HG02642 (cell line): ENCODE data around the gene PLEKHM1.
A peak's percentile ranks its signal among the peaks of the same experiment; 100 is the strongest.
"Not testable (repeated sequence)": the region's sequence is repeated elsewhere in the genome, so short reads cannot be mapped to it uniquely, and the experiment has no call there.

Source experiments
- ATAC-seq: cut with Tn5 transposase; IDR thresholded peaks from one replicate; pipeline ENCODE4 v1.9.1; 2021; ENCODE audit warnings: mild to moderate bottlenecking; ENCODE audit not compliant: unreplicated experiment, poor library complexity

Gene PLEKHM1

DNA sequence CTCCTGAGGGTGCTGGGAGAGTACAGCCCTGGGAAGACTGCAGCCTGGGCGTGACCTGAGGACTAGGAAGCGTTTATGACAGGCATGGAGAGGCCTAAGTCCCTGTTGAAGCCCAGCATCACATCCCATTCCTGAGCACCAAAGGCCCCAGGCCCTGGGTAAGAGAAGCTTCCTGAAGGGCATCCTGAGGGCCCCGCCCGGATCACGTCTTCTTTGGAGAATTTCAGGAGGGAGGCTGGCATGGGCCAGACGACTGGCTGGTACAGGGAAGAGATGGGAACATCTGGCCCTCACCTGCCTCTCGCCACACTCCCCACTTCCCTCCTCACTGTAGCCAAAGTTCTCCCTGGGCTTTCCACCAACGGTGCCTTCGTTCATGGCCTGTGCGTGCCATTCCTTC is 46.2 kb downstream of the PLEKHM1 start:
- not testable (repeated sequence) for ATAC-seq

DNA sequence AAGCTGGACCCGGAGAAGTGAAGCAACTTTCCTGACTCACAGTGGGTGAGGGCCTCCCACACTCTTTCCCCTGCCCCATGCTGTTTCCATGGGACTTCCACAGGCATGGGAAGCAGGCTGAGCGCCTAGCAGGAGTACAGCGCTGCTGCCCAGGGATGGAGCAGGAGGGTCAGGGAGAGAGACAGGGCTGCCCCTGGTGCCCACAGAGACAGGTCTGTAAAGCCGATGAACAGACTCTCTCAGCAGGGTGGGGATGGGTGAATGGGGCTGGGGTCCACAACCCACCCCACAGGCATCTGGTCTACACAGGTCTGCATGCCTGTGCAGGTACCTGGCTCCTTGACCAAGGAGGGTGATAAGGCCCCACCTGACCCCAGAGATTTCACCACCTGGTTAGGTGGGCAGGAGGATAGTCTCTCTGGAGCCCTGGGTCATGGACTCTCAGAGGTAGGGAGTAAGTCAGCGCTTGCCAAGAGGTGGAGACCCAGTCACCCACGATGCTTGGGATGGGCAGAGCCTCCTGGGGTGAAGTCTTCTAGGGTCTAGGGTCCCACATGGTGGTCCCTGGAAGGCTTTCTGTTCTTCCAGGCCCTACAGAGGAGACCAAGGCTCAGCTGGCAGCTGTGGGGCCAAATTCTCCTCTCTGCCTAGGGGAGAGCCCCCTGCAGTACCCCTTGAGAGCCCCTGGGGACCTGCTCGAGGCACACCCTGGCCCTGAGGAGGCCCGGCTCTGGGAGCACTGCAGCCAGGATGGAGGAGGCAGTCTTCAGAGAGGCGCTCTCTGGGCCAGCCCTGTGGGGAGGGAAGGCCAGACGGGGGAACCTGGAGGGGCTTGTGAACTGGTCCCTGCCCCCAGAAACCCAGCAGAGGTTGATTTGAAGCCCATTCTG is 46.9 kb downstream of the PLEKHM1 start:
- not testable (repeated sequence) for ATAC-seq

- no peak for ATAC-seq
Measured at GRCh38 chr17:45441526-45442310, 48.8 kb downstream of the PLEKHM1 start.

DNA sequence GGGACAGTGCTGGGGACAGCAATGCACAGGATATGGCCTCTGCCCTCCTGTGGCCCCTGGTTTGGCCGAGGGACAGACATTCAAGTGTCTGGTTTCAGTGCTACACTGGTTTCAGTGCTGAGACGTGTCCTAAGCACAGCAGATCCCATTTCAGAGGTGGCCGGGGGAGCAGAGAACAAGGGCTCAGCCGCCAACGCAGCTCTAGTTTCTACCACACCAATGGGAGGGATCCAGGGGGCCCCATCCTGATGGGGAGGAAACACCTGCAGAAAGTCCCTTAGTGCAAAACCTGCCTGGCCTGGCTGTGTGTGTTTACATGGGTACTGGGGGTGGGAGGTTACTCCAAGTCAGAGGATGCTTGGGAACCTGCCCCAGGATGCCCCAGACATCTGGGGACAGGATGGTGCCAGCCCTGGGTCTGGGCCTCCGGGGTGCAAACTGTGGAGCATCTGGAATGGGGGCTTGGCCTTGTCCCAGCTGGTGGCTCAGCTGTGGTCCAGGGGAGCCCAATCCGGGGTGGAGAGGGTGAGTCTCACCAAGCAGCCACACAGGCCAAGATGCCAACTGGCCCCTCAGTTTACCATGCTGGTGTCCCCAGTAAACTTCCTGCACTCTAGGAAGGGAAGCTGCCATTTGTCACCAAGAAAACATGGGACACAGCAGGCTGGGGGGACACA is 49.5 kb downstream of the PLEKHM1 start:
- peak; percentile 67 for ATAC-seq

- no peak for ATAC-seq
Measured at GRCh38 chr17:45440161-45440778, 50.3 kb downstream of the PLEKHM1 start.

GRCh38 chr17:45438931-45439610 is 51.5 kb downstream of the PLEKHM1 start:
- no peak for ATAC-seq

DNA sequence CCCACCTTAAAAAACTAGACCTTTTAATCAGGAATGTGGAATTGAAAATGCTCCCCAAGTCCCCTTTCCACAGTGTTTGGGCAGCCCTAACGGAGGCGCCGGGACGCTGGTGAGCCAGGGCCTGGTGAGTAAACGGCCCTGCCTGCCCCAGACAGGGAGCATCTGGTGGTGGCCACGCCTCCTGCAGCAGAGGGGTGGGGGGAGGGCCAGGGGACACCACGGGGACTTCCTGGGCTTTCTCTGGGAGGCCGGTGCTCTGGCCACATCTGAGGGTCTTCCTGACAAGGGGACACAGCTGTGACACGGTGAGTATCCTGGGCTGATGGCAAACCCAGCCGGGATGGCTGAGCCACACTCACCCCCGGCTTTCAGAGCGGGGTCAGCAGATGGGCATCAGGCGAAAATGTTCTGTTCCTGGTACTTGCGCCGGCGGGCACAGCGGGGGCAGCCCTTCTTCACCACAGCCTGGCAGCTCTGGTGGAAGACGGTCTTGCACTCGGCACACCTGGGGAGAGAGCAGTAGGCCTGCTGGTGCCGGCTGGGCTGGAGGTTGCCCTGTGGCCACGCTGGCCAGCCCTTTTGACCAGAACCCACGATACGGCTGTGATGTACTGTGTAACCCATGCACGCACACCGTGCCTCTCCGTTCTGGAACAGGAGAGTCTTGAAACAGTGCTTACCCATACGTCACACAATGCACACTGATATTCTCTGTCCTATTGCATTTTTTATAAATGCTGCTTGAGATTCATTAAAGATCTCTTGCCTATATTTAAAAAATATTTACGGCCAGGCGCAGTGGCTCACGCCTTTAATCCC is 52.8 kb downstream of the PLEKHM1 start:
- ATAC-seq = no peak

DNA sequence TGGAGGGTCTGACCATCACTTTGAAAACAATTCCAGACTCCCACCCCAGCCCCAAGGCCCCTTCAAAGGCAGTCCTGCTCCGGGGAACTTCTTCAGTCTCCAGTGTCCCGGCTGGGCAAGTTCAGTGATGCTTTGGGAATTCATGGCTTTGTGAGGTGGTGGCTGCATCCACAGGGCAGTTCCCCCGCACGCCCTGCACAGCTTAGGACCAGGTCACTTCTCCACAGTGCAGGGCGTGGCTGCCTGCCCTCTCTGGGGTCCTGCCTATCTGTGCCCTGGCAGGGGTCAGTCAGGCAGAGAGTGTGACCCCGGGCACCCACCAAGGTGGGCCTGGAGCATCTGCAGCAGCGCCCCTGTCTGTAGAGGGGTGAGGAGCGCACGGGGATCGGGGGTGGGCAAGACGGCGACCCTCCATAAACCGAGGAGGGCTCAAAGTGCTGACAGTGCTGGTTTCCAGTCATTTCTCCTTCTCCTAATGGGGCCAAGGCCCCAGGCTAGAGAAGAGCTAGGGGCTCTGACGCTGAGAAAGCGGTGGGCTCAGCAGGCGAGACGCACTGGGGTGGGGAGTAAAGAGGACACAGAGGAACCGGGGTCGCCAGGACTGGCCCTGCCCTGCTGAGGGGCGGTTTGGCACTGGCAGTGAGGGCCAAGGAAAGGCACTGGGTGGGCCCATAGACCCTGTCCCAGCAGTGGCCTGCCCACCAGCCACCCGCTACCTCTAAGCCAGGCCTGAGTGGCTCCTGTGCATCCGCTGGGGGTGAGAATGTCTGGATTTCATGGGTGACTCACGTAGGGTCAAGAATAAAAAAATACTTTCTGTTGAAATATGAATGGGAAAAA is 53.7 kb downstream of the PLEKHM1 start:
- no peak for ATAC-seq

DNA sequence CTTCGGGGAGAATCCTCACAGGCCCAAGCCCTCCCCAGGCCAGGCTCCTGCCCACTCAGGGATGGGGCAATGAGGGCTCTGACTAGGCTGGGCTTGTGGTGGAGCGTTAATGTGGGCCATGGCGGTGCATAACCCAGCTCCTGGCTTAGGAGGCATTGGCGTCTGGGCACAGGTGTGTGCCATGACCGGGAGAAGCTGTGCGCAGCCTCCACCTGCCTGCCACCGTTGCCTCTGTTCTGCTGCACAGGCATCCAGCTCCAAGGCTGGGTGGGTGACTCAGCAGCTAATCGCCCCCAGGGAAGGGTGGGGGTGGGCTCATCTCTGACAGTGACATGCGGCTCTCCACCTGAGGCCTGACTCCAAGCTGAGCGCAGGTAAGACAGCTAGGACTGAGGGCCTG is 54.4 kb downstream of the PLEKHM1 start:
- ATAC-seq = no peak

DNA sequence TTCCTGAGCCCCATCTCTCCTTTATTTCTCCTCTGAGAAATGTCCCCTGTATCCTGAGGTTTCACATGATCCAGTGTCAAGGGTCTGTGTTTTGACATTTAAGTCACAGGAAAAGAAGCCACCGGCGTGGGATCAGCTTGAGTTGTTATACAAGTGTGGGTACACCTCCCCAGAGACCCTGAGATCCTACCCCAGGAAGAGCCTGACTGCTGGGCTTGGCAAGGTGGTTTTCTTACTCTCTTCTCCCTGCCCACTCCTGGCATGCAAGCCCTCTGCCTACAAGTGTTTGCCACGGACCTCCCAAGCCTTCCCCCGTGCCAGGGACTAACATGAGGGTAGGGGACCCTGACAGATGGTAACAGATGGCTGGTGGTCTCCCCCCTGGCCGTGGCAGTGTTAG is 55.0 kb downstream of the PLEKHM1 start:
- no peak for ATAC-seq

DNA sequence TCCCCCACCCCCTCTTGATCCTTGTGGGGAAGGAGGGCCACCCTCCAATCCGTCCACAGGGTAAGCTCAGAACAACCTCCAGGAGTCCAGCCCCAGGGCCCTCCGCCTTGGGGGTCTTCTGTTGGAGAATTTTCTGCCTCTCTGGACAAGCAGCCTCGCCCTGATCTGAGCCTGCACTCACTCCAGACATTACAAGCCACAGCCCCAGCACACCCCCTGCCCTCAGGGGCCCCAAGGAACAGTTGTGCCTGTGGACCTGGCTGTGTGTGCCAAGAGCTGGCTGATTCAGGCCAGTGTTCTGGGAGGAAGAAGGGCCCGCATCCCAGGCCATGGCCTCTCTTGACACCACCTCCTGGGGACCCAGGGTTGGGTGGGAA is 57.4 kb downstream of the PLEKHM1 start:
- no peak for ATAC-seq

GRCh38 chr17:45432405-45433158 is 57.9 kb downstream of the PLEKHM1 start, which contains the start of gene ARHGAP27:
ARHGAP27 (minus strand) TSS chr17:45432870; CDS start chr17:45430279, 2,591 bp downstream.
- no peak for ATAC-seq

- peak; percentile 55 for ATAC-seq
Measured at GRCh38 chr17:45431531-45432404, 58.8 kb downstream of the PLEKHM1 start.

DNA sequence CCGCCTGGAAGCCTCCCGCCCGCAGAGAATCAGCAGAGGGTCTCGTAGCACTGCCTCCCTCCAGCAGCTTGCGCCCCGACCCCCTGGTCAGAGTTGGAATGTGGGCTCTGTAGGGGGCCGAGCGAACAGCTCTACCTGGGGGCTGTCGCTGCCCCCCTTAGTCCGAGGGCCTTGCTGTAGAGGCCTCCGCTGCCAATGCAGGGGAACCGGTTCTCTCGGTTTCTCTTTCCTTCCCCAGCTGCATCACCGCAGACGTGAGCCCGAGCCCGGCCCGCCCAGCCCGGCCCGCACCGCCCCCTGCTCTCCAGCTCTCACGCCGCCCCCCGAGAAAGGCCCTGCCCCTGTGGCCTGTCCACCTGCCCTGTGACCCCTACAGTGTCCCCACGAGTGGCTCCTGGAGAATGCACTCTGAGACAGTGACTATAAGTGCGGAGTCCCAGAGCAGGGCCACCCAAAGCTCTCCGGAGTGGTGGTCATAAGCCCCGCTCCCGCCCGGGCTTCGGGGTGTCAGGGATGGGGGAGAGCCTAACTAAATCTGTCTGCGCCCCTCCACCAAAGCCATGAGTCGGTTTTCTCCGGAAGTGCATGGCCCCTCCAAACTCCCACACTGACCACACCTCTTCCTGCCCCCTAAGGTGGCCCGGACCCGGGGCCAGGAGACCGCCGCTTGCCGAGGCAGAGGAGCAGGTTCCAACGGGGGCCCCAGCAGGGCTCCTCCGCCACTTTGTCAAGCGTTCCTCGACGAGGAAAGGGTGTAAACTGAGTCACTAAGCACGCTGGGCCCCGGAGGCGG is 59.6 kb downstream of the PLEKHM1 start:
- peak; percentile 27 for ATAC-seq

DNA sequence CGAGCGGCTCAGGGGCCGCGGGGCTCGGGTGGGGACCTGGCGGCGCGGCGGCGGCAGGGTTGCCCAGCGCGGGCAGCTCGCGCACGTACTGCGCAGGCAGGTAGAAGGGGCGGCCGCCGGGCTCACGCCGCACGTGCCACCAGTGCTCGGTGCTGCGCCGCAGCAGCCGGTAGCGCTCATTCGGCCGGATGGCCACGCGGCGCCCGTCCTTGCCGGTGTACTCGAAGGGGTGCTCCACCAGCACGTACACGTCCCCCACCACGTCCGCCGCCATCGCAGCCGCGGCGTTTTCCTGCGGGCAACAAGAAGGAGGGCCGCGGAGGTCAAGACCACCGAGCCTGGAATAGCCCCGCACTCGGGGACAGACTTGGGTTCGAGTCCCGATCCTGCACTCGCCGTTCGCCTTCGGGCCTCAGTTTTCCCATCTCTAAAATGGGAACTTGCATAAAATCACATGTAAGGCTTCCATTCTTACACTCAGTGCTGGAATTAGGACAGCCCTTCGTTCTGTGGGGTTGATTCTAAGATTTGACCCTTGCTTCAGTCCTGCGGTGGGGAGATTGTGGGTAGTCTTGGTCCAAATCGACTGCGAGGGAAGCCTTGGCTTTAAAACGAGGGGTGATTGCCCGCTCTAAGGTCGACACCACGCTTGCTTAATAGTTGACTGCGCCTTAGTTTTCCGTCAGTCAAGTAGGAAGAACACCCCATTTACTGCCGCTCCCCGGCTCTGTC is 60.3 kb downstream of the PLEKHM1 start:
- no peak for ATAC-seq
